Stimulated activated CD4-positive, alpha-beta T cell treated with anti-CD3 and anti-CD28 coated beads, Interleukin-12 subunit alpha, Interleukin-12 subunit beta, amount 100 ng/mL, for 48 hours (primary cell): ENCODE data around the gene GNPDA2.
A peak's percentile ranks its signal among the peaks of the same experiment; 100 is the strongest.
"Not testable (repeated sequence)": the region's sequence is repeated elsewhere in the genome, so short reads cannot be mapped to it uniquely, and the experiment has no call there.

Experiments used
- DNase-seq, 3 donors: peaks; one replicate each; pipeline ENCODE4 v3.0.0-alpha.2; 2020; ENCODE audit warnings: low read depth in 2 of 3, low spot score in 1 of 3

GNPDA2 gene

DNA sequence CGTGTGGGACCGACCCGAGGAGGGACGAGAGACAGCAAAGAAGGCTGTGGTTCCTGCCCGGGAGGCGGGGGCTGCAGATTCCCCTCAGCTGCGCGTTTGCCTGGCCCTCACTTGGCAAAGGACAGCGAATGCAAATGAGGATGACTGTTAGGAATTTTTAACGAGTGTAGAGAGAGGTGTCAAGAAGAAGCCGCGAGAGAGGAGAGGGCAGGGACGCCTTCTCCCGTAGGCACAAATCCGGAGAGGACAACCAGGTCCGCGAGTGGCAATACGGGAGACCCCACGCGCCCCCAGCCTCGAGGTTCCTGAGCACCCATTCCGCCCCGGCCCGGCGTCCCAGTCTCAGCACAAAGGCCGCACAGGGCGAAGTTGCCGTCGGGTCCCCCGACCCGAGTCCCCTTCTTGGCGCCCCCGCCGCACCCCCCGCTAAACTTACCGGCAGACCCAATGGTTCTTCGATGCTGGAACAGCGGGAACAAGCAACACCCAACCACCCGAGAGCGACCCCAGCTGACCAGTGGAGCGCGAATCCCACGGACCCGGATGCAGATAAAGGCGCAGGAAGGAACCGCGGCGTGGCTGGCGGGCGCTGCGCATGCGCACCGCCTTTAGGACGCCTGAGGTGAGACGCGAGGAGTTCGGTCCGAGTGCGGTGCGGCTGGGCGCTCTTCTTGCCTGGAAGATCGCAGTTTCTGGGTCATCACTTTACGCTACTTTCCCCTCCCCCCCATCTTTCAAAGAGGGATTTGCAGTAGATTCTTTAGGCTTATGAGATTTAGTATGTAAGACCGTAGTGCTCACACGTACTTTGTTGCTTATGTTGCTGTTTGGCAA is at the start of gene GNPDA2:
Gene GNPDA2 (minus strand): TSS at position 519 of the 834 bp plus-strand sequence. CDS start 4,349 bp downstream, outside the sequence.
- peak; percentile 56 to 77 (median 70) for DNase-seq

DNA sequence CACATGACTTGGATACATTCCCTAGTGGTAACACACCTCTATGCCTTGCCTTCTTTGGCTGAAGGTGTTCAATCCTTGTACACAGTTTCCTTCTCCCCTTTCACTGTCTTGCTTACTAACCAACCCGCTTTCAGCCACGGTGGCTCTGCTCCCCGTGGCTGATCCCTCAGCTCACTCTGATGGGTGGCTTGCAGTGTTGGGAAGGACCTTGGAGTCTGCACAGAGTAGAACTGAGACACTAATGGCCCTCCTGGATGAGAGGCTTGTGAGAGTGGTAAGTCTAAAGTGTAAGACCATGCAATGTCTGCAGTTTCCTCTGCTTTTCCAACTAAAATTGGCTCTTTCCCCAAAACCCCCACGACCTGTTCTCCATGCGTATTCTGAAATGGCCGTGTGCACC is 46.0 kb upstream of the GNPDA2 start:
- DNase-seq, result no peak

DNA sequence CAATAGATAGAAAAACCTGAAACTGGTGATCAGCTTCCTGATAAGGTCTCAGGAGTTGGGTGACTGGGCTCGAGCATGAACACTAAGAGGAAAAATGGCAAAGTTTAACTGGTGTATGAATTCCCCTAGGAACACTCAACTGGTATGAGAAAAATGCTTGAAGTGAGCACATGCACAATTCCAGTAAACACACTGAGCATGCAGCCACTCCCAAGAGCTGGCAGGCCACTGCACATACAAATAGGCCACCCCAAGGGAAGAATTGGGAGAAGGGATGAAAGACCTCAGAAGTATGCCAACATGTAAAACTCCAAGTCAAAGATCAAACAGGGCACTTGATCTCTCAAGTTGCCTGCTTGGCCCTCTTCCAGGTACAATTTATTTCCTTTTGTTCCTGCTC is 45.4 kb upstream of the GNPDA2 start:
- DNase-seq, result no peak

DNA sequence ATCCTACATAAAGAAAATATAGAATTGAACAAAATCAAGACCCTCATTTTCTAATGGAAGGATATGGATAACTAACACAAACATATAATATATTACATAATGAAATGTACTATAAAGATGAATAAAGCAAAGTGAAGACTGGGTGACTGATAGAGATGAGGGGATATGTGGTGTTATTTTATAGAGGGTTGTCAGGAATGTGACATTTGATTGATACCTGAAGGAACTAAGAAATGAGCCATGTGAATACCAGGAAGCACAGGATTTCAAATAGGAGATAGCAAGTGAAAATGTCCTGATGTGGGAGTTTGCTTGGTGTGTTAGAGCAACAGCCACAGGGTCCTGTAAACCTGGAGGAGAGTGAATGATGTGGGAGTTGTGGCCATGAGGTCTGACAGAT is 40.1 kb upstream of the GNPDA2 start:
- no peak for DNase-seq

DNA sequence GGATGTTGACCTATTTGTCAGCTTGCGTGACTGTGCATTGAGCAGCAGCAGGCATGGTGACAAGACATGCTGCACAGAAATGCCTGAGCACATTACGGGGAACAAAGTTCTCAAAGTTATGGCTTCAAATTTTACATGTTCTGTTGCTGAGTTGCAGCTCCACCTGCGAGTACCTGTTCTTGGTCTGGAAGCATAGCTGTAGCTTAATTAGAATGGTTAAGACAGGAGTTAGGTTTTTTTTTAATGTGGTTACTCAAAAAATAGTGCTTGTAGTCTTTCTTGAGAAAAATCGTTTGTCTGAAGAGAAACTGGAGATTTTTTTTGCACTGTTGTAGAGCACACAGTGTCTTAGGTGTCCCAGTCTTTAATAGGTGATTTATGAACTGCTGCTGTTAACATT is 38.8 kb upstream of the GNPDA2 start:
- no peak for DNase-seq

DNA sequence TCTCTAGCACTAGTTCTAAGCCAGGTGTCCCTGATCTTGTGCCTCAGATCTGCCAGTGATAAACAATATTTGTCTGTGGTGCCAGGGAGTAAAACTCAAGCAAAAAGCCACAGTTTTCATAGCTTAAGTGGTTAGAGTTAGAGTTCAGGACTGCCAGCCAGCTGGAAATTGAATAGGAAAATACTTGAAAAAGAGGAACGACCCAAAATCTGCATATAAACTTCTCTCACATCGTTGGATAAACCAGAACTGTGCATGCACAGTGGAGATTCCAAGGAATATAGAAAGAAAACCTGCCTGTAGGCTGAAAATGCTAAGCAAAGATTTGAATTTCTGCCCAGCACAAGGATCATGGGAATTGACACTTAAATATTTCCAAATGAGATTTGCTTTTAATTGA is 35.0 kb upstream of the GNPDA2 start:
- no peak for DNase-seq

DNA sequence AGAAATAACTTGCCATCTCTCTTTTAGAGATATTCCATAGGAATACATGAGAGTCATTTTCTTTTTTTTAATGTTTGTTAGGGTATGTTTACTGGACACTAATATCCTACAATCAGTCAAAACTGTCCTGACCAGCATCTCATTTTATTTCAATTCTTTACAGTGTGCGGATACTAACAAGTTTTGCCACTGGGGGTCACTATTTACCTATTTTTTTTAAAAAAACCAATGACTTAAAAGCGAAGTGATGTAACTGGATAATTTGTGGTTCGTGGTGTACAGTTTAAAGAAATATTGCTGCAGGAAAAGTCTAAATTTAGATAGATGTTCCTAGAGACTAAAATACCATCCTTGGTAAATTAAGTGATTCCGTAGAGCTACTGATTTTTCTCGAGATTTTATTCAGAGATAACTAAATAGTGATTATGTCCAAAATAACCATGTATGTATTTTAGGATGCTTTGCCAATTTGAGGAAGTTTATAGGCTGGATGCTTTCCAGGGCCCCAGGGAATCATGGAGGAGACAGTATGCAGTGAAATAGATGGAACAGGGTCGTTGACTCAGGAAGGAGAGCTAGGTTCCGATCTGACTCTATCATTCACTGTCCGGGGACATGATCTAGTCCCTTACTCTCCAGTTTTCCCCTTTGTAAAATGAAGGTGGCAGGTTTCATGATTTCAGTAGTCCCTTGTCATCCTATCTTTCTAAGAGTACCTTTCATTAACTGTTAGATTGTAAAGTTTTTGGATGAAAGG is 34.0 kb upstream of the GNPDA2 start:
- DNase-seq, result peak in 1 of 3 donors; percentile 20

DNA sequence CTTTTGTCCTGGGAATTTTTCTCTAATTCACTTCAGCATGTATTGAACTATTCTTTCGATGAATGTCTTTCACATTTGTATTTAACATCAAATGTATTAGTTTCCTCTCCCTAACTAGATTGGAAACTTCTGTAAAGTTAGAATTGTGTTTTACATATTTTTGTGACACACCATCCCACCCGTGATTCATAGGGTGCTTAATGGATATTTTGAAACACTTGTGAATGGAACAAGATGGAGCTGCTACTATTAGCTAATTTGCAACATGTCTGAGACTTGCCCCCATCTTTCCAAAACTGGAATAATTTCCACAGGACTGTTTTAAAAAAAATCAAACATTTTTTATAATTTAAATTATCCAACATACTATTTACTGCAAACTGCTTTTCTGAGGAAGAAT is 30.2 kb upstream of the GNPDA2 start:
- DNase-seq, result no peak

DNA sequence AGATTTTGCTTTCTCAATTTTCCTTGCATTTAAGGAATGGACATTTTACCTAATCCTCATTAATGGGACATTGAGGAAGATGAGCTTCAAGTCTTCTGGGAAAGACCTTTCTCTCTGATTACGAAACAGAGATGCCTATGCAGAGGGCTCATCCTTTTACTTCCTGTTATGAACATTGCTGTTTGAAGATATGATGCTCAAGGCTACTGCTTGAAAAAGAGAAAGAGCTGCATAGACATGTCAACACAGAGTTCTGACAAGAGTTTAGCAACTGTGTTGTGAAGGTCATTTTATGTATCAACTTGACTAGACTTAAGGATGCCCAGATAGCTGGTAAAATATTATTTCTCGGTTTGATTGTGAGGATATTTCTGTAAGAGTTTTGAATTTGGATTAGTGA is 13.8 kb upstream of the GNPDA2 start:
- DNase-seq, result no peak

DNA sequence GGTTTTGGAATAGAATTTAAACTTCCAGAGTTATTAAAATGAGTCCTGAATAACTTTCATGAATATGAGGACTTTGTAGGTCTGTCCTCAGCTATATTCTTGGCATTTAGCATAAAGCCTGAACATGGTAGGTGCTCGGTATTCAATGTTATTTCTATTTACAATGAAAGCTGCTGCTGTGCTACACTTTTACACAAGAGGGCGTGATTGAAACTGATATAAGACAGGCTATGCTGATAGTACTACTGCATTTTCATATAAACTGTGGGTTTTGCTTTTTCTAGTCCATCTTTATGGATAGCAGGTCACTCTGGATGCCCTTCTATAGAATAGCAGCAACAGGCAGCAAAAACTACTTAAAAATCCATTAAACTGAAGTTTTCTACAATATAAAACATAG is 12.3 kb upstream of the GNPDA2 start:
- DNase-seq, result no peak

DNA sequence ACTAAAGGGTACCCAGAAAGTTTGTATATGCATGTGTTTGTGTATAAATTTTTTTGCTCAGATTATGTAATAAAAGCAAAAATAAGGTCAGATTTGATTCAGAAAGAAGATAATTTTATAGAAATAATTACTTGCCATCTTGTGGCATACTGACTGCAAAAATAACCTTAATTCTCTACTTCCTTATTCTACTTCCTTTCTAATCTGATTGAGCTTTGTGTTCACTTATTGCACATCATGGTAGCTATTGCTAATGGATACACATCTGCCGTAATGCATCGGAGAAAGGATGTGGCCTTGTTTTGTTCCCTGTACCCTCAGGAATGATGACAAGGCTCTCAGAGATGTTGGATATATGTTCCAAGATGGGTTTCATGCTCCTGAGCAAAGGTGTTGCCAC is 10.5 kb upstream of the GNPDA2 start:
- DNase-seq, result no peak

DNA sequence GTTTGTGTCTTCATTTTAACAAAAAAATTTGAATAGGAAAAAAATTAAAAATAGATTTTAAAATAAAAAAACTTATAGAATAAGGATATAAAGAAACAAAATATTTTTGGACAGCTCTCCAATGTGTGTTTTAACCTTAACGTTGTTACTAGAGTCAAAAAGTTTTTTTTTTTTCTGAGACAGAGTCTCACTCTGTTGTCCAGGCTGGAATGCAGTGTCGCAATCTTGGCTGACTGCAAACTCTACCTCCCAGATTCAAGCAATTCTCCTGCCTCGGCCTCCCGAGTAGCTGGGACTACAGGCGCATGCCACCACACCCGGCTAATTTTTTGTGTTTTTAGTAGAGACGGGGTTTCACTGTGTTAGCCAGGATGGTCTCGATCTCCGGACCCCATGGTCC is 2.3 kb upstream of the GNPDA2 start:
- DNase-seq, result not testable (repeated sequence)

DNA sequence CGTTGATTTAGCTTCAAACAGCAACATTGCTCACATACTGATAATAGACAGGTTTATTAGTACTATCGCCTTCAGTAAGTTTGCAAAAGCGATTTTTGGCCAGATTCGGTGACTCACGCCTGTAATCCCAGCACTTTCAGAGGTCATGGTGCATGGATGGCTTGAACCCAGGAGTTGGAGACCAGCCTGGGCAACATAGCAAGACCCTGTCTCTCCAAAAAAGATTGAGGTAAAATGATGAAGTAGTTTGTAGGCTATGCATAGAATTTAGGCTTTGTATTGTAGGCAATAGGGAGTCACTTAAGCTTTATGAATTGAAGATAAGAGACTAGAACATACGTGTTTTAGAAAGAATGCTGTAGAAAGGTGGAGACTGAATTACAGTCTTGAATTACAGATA is 1.1 kb upstream of the GNPDA2 start:
- DNase-seq, result no peak

DNA sequence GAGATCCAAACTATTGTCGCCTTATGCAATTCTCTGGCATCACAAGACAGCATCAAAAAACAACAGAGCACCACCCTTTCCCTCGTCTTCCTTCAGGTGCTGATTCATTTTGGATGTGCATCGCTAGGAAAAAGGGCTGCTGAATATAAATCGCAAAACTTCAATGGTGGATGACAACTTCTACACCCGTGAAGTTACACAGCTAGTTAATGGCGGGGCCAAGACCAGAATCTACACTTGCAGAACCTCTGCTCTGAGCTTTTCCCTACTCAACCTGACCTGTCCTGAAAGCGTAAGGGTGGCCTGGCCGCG is 674 bp downstream of the GNPDA2 start:
- DNase-seq, result peak in 1 of 3 donors; percentile 0

DNA sequence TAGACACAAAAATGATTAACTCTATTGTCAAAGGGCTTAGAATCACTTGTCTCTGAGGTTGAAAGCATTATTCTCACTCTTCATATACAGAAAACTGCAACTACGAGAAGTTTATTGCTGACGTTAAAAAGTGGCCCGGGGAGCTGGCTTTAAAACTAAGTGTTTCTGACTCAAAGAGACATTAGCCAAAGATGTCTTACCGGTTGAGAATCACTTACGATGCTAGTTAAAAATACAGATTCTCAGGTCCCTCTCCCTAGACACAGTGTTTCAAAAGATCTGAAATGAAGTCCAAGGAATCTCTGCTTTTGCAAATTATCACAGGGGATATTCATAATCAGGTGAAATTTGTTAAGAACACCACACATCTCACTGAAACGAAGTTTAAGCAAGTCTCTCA is 1.2 kb downstream of the GNPDA2 start:
- DNase-seq, result no peak

DNA sequence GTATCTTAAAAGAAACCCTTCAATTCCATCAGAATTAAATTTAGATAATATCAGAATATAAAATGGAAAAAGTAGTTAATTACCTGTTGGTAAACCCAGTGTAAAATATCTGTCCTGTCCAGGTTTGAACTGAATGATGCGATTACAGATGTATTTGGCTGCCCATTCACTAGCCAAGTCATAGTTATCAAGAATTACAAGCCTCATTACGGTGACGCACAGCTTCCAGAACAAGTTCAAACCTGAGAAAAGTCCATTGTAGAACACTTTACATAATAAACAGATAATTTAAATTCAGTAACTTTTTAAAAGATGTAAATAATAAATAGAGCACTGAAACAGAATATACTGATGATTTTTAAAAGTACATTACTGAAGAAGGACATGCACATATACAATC is 4.4 kb downstream of the GNPDA2 start:
- DNase-seq, result no peak

DNA sequence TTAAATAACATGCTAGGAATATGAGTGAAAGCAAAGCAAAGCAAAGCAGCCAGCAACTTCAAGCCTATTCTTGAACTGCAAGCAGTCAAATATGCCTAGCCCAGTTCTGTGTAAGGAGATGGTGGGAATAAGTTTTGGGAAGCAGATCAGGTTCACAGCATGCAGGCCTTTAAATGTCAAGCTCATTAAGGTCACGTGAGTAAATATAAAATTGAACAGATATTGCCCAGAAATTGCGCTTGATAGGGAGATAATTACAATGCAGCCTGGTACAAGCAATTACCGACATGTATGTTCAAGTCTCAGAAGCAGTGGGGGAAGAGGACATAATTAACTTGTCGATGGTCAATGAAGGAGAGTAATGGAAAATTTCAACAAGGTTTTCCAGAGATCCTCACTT is 6.0 kb downstream of the GNPDA2 start:
- DNase-seq, result no peak

DNA sequence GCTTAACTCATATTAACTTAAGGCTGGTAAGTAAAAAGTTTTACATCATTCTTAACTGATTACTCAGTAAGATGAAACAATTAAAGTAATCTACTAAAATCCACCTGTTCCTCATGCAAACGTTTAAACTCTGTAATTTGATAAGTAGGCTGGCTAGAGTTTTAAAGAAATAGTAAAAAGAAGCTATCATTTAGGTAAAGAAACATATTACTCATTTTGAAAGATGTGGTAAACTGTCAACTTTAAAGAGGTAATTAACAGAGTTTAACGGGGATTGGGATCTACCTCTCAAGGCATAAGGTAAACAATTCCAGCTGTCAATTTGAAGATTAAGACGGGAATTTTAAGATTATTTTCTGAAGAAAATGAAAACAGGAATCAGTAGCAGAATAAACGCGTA is 9.8 kb downstream of the GNPDA2 start:
- DNase-seq, result no peak

DNA sequence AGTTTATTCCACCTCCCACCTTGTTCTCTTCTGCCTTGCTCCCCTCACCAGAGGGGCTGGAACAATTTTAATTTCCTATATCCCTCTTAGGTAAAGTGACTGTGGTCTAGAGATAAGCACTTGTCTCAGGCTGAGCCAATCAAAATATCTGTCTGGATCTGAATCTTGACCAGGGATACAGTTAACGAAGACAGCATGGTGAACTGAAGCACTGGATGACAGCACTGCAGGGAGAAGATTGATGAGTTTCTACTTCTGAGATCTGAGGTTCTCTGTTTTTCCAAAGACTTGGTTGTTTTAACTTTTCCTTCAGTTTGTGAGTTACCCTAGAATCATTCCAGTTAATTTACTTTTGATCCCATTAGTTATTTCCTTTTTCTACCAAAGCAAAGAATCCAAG is 13.2 kb downstream of the GNPDA2 start:
- DNase-seq, result no peak

DNA sequence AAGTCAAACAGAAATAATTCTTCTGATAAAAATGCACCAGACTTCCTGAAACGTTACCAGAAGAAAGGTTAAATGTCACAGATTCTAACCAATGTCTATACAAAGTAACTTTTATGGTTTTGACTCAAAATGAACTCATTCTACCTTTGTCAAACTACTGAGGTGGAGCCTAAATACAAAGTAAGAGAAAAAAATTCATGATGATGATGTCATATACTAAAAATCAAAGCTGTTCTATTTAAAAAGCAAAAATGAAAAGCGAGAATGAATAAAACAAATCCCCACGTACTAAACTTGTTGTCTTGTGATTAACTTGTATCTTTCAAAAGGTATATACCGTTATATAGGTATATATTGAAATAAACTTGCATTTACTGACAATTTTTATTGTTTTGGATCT is 21.7 kb downstream of the GNPDA2 start:
- DNase-seq, result no peak

DNA sequence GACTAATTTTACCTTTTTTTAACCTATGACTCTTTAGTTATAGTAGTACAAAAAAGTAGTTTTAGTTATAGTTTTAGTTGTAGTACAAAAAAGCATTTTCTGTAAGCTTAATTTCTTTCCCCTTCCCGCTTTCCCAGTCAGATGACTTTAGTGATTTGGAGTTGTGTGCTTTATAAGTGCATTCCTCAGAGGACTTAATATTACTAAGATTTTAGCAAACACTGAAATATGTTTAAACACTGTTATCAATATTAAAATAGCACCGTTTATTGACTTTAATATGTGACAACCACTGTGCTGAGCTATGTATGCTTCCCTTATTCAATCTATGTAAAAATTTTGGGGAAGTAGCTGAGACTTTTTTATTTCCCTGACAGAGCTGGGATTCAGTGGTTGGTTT is 25.3 kb downstream of the GNPDA2 start:
- DNase-seq, result no peak

DNA sequence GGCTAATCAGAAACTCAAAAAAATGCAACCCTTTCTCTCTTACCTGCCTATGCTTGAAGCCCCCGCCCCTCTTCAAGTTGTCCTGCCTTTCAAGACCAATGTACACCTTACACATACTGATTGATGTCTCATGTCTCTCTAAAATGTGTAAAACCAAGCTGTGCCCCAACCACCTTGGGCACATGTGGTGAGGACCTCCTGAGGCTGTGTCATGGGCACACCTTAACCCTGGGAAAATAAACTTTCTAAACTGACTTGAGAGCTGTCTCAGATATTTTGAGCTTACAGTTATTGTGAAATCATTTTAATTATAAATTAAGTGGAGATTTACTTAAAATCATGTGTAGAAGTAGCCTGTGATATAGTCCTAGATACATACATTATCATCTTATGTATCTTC is 25.9 kb downstream of the GNPDA2 start:
- DNase-seq, result no peak

DNA sequence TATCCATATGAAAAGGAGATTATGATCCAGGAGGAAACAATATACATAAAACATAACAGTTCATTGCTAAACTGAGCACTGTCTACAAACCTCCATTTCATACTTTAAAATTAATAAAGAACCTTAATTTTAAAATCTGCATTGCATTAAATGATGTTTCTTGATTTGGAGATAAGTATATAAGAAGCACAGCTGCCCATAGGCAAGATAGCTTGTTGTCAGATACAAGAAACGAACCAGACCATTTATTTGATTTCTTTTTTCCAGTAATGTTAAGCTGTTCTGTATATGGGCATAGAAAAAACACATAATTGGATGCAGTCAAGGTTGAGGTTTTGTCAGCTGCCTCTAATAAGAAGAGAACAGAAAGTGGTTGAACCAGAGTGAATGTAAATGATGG is 41.7 kb downstream of the GNPDA2 start:
- no peak for DNase-seq
